Neural progenitor cell (in vitro differentiated cells): ENCODE results near the gene PLN. TPM values are rescaled to one million over a fixed set of nuclear protein-coding genes. Genes with fewer than 3 reads are reported as not detected.

Experiments used
- DNase-seq: peaks from one replicate; pipeline ENCODE4 v3.0.0-alpha.2; 2016; ENCODE audit warnings: low spot score
- H2AFZ ChIP-seq: fragments of 200-600 bp; sonication (generic); replicated peaks from 2 replicates; pipeline ENCODE4 v1.6.1; 2016; ENCODE audit warnings: antibody characterized with exemption
- H3F3A ChIP-seq: fragments of 200-600 bp; sonication (generic); 2 replicates; pipeline ENCODE4 v1.6.1; 2016; ENCODE audit warnings: antibody characterized with exemption, low read depth
- H3K27ac ChIP-seq: fragments of 200-600 bp; sonication (generic); 2 replicates; pipeline ENCODE4 v1.5.1; 2016; ENCODE audit warnings: mild to moderate bottlenecking
- H3K27me3 ChIP-seq: fragments of 200-600 bp; sonication (generic); 2 replicates; pipeline ENCODE4 v1.6.1; 2016; ENCODE audit warnings: mild to moderate bottlenecking, moderate library complexity
- H3K36me3 ChIP-seq: fragments of 200-600 bp; sonication (generic); 2 replicates; pipeline ENCODE4 v1.5.1; 2016
- H3K4me1 ChIP-seq: fragments of 200-600 bp; sonication (generic); 2 replicates; pipeline ENCODE4 v1.6.1; 2016; ENCODE audit warnings: mixed run types
- H3K4me2 ChIP-seq: fragments of 200-600 bp; sonication (generic); 2 replicates; pipeline ENCODE4 v1.6.1; 2016
- H3K4me3 ChIP-seq: fragments of 200-600 bp; sonication (generic); 2 replicates; pipeline ENCODE4 v1.5.1; 2016
- H3K79me2 ChIP-seq: fragments of 200-600 bp; sonication (generic); 2 replicates; pipeline ENCODE4 v1.6.1; 2016; ENCODE audit warnings: low read depth
- H3K9ac ChIP-seq: fragments of 200-600 bp; sonication (generic); 2 replicates; pipeline ENCODE4 v1.6.1; 2016
- H3K9me3 ChIP-seq: fragments of 200-600 bp; sonication (generic); 2 replicates; pipeline ENCODE4 v1.5.1; 2016; ENCODE audit warnings: low read depth
- H4K20me1 ChIP-seq: fragments of 200-600 bp; sonication (generic); 2 replicates; pipeline ENCODE4 v1.6.1; 2016; ENCODE audit warnings: low read depth
- H3K27ac Mint-ChIP-seq: 3 replicates; pipeline ENCODE4 v1.8.0; 2021; ENCODE audit warnings: mixed read lengths
- H3K27me3 Mint-ChIP-seq: 2 replicates; pipeline ENCODE4 v1.8.0; 2022; ENCODE audit warnings: low read depth, mild to moderate bottlenecking, inconsistent platforms, moderate library complexity, mixed read lengths; ENCODE audit not compliant: insufficient read depth
- H3K36me3 Mint-ChIP-seq: 3 replicates; pipeline ENCODE4 v1.8.0; 2021; ENCODE audit warnings: mixed read lengths
- H3K4me1 Mint-ChIP-seq: 3 replicates; pipeline ENCODE4 v1.8.0; 2021; ENCODE audit warnings: mixed read lengths
- H3K4me3 Mint-ChIP-seq: 3 replicates; pipeline ENCODE4 v1.8.0; 2021; ENCODE audit warnings: mild to moderate bottlenecking, moderate library complexity, mixed read lengths
- H3K9me3 Mint-ChIP-seq: 3 replicates; pipeline ENCODE4 v1.8.0; 2020; ENCODE audit warnings: mixed read lengths
- EZH2 ChIP-seq: fragments of 200-600 bp; sonication (generic); IDR thresholded peaks from 2 replicates; pipeline ENCODE4 v1.6.1; 2017; ENCODE audit warnings: antibody characterized with exemption, mild to moderate bottlenecking, moderate library complexity
- EZH2phosphoT487 ChIP-seq: fragments of 200-600 bp; sonication (generic); IDR thresholded peaks from 2 replicates; pipeline ENCODE4 v1.6.1; 2017; ENCODE audit warnings: antibody characterized with exemption
- total RNA-seq: library from RNA; depleted of rRNA; stranded (reverse); fragments of >200 nt; gene quantifications from 2 replicates; pipeline ENCODE4 v1.2.3, GENCODE V29; 2015; ENCODE audit warnings: low replicate concordance
- TF ChIP-seq, protein P1 (sequence below): fragments of 200-600 bp; sonication (generic); IDR thresholded peaks from 2 replicates; pipeline ENCODE4 v1.5.1; 2017; ENCODE audit warnings: antibody characterized with exemption, mild to moderate bottlenecking

PLN gene
- total RNA-seq, 1 donor from 2014 or later, result not detected

DNA sequence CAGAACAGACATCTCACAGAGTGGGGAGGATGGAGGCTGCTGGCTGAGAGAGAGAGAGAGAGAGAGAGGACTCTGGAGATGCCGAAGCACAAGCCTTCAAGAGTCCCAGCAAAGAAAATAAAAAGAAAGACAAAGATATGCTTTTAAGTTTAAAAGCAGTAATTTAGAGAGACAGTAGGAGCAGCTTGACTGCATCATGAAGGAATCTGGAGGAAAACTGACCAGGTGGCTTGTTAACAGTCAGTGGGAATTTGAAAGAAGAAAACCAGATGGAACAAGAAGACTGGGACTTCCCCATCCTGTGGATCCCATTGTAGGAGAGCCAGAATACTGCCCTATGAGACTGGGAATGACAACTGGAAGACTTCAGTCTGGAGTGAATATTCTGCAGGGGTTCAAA is 46.3 kb upstream of the PLN start:
- TF ChIP-seq EZH2phosphoT487 (no peak), EZH2 (no peak)
- TF ChIP-seq, protein P1, sequence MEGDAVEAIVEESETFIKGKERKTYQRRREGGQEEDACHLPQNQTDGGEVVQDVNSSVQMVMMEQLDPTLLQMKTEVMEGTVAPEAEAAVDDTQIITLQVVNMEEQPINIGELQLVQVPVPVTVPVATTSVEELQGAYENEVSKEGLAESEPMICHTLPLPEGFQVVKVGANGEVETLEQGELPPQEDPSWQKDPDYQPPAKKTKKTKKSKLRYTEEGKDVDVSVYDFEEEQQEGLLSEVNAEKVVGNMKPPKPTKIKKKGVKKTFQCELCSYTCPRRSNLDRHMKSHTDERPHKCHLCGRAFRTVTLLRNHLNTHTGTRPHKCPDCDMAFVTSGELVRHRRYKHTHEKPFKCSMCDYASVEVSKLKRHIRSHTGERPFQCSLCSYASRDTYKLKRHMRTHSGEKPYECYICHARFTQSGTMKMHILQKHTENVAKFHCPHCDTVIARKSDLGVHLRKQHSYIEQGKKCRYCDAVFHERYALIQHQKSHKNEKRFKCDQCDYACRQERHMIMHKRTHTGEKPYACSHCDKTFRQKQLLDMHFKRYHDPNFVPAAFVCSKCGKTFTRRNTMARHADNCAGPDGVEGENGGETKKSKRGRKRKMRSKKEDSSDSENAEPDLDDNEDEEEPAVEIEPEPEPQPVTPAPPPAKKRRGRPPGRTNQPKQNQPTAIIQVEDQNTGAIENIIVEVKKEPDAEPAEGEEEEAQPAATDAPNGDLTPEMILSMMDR, result no peak
- no peaks in the 10 kb centered on the region for H3K4me1 ChIP-seq
- no peaks in the 10 kb centered on the region for H3K36me3 ChIP-seq
- no peaks in the 10 kb centered on the region for H3K27me3 ChIP-seq
- Mint-ChIP-seq H3K27me3 (peaks cover 2% of the 10 kb centered on the region), H3K4me1 (no peaks in the 10 kb centered on the region), H3K36me3 (peaks cover 31% of the 10 kb centered on the region), H3K27ac (no peak overlapping the region), H3K9me3 (peaks cover 8% of the 10 kb centered on the region), H3K4me3 (no peak overlapping the region)
- no peak for DNase-seq
- no peak overlapping the region for H2AFZ ChIP-seq
- H3K79me2 ChIP-seq, result no peaks in the 10 kb centered on the region
- no peaks in the 10 kb centered on the region for H4K20me1 ChIP-seq
- no peak overlapping the region for H3K4me2 ChIP-seq
- H3K4me3 ChIP-seq, result no peak overlapping the region
- H3K9ac ChIP-seq, result no peak overlapping the region
- no peak overlapping the region for H3K27ac ChIP-seq
- H3F3A ChIP-seq, result no peaks in the 10 kb centered on the region
- H3K9me3 ChIP-seq, result no peaks in the 10 kb centered on the region

DNA sequence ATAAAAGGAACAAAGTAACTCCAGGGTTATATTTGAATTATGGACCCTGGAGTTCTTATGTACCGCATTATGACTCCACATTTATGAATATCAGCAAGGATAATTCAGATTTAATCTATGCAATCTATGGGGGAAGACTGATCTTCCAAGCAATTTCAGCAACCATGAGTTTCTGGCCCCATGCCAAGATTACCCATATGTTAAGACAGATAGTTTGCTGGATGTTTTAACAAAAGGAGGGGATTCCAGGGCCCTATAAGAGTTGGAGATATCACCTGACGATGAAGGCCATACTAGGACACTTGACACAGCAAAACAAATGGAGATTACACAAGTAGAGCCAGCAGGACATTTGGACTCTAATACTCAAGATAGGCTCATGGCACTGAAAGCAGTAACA is 45.9 kb upstream of the PLN start:
- Histone ChIP-seq H3K36me3 (no peaks in the 10 kb centered on the region), H3K27me3 (no peaks in the 10 kb centered on the region), H3K9ac (no peak overlapping the region), H2AFZ (no peak overlapping the region), H3F3A (no peaks in the 10 kb centered on the region), H3K79me2 (no peaks in the 10 kb centered on the region), H4K20me1 (no peaks in the 10 kb centered on the region), H3K4me2 (no peak overlapping the region), H3K4me1 (no peaks in the 10 kb centered on the region), H3K27ac (no peak overlapping the region), H3K4me3 (no peak overlapping the region), H3K9me3 (no peaks in the 10 kb centered on the region)
- H3K4me3 Mint-ChIP-seq, result no peak overlapping the region
- TF ChIP-seq EZH2 (no peak), EZH2phosphoT487 (no peak)
- TF ChIP-seq, protein P1, result no peak
- H3K27ac Mint-ChIP-seq, result no peak overlapping the region
- no peak for DNase-seq
- peaks cover 2% of the 10 kb centered on the region for H3K27me3 Mint-ChIP-seq
- H3K9me3 Mint-ChIP-seq, result peaks cover 8% of the 10 kb centered on the region
- no peaks in the 10 kb centered on the region for H3K4me1 Mint-ChIP-seq
- H3K36me3 Mint-ChIP-seq, result peaks cover 31% of the 10 kb centered on the region

DNA sequence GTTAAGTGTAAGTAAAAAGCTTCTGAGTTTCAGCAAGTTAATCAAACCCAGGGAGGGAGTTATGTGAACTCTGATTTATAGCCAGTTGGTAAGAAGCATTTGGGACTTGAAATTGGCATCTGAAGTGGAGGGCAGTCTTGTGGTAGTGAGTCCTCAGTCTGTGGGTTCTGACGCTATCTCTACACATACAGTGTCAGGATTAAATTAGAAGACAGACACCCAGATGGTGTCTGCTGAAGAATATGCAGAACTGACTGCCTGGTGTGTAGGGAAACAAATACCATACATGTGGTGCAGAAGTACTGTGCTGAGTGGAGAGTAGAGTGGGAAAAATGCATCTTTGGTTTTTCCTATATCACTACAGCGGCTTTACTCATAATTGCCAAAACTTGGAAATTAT is 43.5 kb upstream of the PLN start:
- H3K4me2 ChIP-seq, result no peak overlapping the region
- no peak overlapping the region for H3K27ac ChIP-seq
- Mint-ChIP-seq H3K4me3 (no peak overlapping the region), H3K27me3 (no peaks in the 10 kb centered on the region), H3K4me1 (no peaks in the 10 kb centered on the region), H3K36me3 (peaks cover 31% of the 10 kb centered on the region), H3K27ac (no peak overlapping the region), H3K9me3 (peaks cover 8% of the 10 kb centered on the region)
- H3K4me1 ChIP-seq, result no peaks in the 10 kb centered on the region
- no peak overlapping the region for H3K9ac ChIP-seq
- DNase-seq, result no peak
- no peaks in the 10 kb centered on the region for H3K36me3 ChIP-seq
- H3K27me3 ChIP-seq, result no peaks in the 10 kb centered on the region
- H4K20me1 ChIP-seq, result no peaks in the 10 kb centered on the region
- H3K4me3 ChIP-seq, result no peak overlapping the region
- no peaks in the 10 kb centered on the region for H3F3A ChIP-seq
- no peak overlapping the region for H2AFZ ChIP-seq
- H3K9me3 ChIP-seq, result no peaks in the 10 kb centered on the region
- H3K79me2 ChIP-seq, result no peaks in the 10 kb centered on the region
- TF ChIP-seq EZH2 (no peak), EZH2phosphoT487 (no peak)
- TF ChIP-seq, protein P1, result no peak

DNA sequence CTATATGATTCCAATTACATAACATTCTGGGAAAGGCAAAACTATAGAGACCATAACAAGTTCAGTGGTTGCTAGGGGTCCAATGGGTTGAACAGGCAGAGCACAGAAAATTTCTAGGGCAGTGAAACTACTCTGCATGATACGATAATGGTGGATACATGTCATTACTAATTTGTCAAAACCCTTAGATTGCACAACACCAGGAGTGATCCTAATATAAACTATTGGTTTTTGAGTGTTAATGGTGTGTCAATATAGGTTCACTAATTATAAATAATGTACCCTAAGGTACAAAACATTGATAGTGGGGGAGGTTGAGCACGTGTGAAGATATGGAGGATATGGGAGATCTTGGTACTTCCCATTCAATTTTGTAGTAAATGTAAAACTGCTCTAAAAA is 42.4 kb upstream of the PLN start:
- Histone ChIP-seq H3K4me1 (no peaks in the 10 kb centered on the region), H3K9ac (no peak overlapping the region), H3K4me3 (no peak overlapping the region), H3K4me2 (no peak overlapping the region), H3K27me3 (no peaks in the 10 kb centered on the region), H3K9me3 (no peaks in the 10 kb centered on the region), H4K20me1 (no peaks in the 10 kb centered on the region), H3K79me2 (no peaks in the 10 kb centered on the region), H2AFZ (no peak overlapping the region), H3K27ac (no peak overlapping the region), H3F3A (no peaks in the 10 kb centered on the region), H3K36me3 (no peaks in the 10 kb centered on the region)
- Mint-ChIP-seq H3K4me1 (no peaks in the 10 kb centered on the region), H3K4me3 (no peak overlapping the region), H3K9me3 (peaks cover 6% of the 10 kb centered on the region), H3K27ac (no peak overlapping the region), H3K36me3 (peaks cover 28% of the 10 kb centered on the region), H3K27me3 (no peaks in the 10 kb centered on the region)
- no peak for DNase-seq
- TF ChIP-seq, protein P1, result no peak
- TF ChIP-seq EZH2 (no peak), EZH2phosphoT487 (no peak)
